Smooth muscle cell (in vitro differentiated cells): ENCODE data around the gene TSSK2. TPM values are rescaled to one million over a fixed set of nuclear protein-coding genes. Genes with fewer than 3 reads are reported as not detected.

Experiments
- DNase-seq: peaks from one replicate; lab custom pipeline; 2025; ENCODE audit not compliant: unreplicated experiment; lab: John Stamatoyannopoulos, UW
- H2AFZ ChIP-seq: fragments of 200-600 bp; sonication (generic); 2 replicates; pipeline ENCODE4 v1.6.0; 2016; ENCODE audit warnings: antibody characterized with exemption, low read depth, mild to moderate bottlenecking
- H3F3A ChIP-seq: fragments of 200-600 bp; sonication (generic); 2 replicates; pipeline ENCODE4 v1.6.0; 2017; ENCODE audit warnings: antibody characterized with exemption, low read depth
- H3K27ac ChIP-seq: fragments of 200-600 bp; sonication (generic); 2 replicates; pipeline ENCODE4 v1.5.1; 2016; ENCODE audit warnings: low read depth, mild to moderate bottlenecking
- H3K27me3 ChIP-seq: fragments of 200-600 bp; sonication (generic); 2 replicates; pipeline ENCODE4 v1.6.1; 2016; ENCODE audit warnings: low read depth, mild to moderate bottlenecking
- H3K36me3 ChIP-seq: fragments of 200-600 bp; sonication (generic); 2 replicates; pipeline ENCODE4 v1.5.1; 2016; ENCODE audit warnings: low read depth
- H3K4me1 ChIP-seq: fragments of 200-600 bp; sonication (generic); 2 replicates; pipeline ENCODE4 v1.5.1; 2016; ENCODE audit warnings: low read depth
- H3K4me2 ChIP-seq: fragments of 200-600 bp; sonication (generic); 2 replicates; pipeline ENCODE4 v1.6.0; 2016; ENCODE audit warnings: mild to moderate bottlenecking
- H3K4me3 ChIP-seq: fragments of 200-600 bp; sonication (generic); 2 replicates; pipeline ENCODE4 v1.5.1; 2016; ENCODE audit warnings: mild to moderate bottlenecking
- H3K79me2 ChIP-seq: fragments of 200-600 bp; sonication (generic); 2 replicates; pipeline ENCODE4 v1.6.0; 2016; ENCODE audit warnings: low read depth, mild to moderate bottlenecking
- H3K9ac ChIP-seq: fragments of 200-600 bp; sonication (generic); 2 replicates; pipeline ENCODE4 v1.6.0; 2016; ENCODE audit warnings: low read depth
- H3K9me3 ChIP-seq: fragments of 200-600 bp; sonication (generic); replicated peaks from 2 replicates; pipeline ENCODE4 v1.5.1; 2016; ENCODE audit warnings: low read depth
- H4K20me1 ChIP-seq: fragments of 200-600 bp; sonication (generic); 2 replicates; pipeline ENCODE4 v1.6.0; 2016; ENCODE audit warnings: low read depth
- WGBS: methylation state at CpG from one replicate; pipeline ENCODE4 v1.1.7; 2016; ENCODE audit warnings: low lambda C conversion rate; 5-methylcytosine and 5-hydroxymethylcytosine counted together
- polyA plus RNA-seq: library from polyadenylated mRNA; unstranded; fragments of >200 nt; fragmentation: Nextera tagmentation; extraction: Ambion mirVana; gene quantifications from 2 replicates; pipeline ENCODE4 v1.2.1, GENCODE V29; 2016
- total RNA-seq: library from RNA; depleted of rRNA; stranded (reverse); fragments of >200 nt; gene quantifications from 2 replicates; pipeline ENCODE4 v1.2.3, GENCODE V29; 2014
- TF ChIP-seq, protein P1 (sequence below): fragments of 200-600 bp; sonication (generic); IDR thresholded peaks from 2 replicates; pipeline ENCODE4 v1.5.1; 2017; ENCODE audit warnings: borderline replicate concordance, mild to moderate bottlenecking, antibody characterized with exemption; ENCODE audit not compliant: insufficient read depth, poor library complexity, severe bottlenecking

Gene TSSK2
- total and polyA plus RNA-seq, 2 experiments from 2014 or later = not detected

DNA sequence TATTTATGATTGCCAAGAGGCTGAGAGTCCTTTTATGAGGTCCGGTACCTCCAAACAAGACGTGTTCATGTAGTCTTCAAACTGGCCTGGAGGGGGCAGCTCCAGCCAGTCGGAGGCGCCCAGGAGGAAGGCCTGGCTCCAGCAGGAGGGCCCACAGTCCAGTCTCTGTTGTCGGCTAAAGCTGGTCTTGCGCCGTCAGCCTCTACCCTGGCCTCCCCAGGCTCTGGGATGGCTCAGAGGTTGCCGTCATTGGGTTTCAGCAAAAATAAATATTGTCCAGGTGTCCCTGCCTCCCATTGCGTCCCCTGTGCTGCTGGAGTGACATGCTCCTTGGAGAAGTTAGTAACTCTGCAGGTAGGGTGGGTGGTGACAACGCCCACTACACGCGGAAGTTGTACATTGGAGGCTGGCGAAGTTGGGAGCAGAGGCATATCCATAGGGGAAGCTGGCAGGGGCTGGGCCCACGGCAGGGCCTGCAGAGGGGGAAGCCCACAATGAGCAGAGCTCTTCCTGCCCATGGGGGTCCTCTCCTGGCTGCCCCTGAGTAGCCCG, 48.5 kb downstream of the TSSK2 start:
- Histone ChIP-seq H3K4me2 (peak overlapping the region; percentile 98), H3K79me2 (peaks cover 22% of the 10 kb centered on the region), H3K9me3 (no peaks in the 10 kb centered on the region), H3K4me3 (peak overlapping the region; percentile 94), H4K20me1 (peaks cover 33% of the 10 kb centered on the region), H2AFZ (no peak overlapping the region), H3K27me3 (no peaks in the 10 kb centered on the region), H3K27ac (no peak overlapping the region), H3K36me3 (no peaks in the 10 kb centered on the region), H3K9ac (no peak overlapping the region), H3F3A (no peaks in the 10 kb centered on the region), H3K4me1 (peaks cover 5% of the 10 kb centered on the region)
- TF ChIP-seq, protein P1, sequence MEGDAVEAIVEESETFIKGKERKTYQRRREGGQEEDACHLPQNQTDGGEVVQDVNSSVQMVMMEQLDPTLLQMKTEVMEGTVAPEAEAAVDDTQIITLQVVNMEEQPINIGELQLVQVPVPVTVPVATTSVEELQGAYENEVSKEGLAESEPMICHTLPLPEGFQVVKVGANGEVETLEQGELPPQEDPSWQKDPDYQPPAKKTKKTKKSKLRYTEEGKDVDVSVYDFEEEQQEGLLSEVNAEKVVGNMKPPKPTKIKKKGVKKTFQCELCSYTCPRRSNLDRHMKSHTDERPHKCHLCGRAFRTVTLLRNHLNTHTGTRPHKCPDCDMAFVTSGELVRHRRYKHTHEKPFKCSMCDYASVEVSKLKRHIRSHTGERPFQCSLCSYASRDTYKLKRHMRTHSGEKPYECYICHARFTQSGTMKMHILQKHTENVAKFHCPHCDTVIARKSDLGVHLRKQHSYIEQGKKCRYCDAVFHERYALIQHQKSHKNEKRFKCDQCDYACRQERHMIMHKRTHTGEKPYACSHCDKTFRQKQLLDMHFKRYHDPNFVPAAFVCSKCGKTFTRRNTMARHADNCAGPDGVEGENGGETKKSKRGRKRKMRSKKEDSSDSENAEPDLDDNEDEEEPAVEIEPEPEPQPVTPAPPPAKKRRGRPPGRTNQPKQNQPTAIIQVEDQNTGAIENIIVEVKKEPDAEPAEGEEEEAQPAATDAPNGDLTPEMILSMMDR = peak; percentile 57
- 38% methylated on average over 15 of the region's 15 CpGs for WGBS
- peak; percentile 53 for DNase-seq

DNA sequence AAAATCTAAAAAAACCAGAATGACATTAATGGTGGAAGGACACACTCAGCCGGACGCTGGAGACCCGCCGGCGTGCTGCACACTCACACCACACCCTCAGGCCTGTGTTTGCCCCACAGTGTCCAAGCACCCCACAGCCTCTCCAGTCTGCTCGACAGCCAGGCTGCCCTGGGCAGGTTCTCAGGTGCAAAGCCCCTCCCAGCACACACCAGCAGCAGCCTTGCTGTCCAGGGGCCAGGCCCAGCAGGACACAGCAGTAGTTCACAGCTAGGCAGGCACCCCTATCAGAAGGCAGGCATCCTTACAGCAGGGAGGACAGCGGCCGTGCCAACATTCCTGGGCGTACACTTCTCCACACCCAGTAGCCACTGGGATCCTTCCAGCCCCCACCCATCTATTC, 49.1 kb downstream of the TSSK2 start:
- Histone ChIP-seq H4K20me1 (peaks cover 26% of the 10 kb centered on the region), H3F3A (no peaks in the 10 kb centered on the region), H3K4me1 (peaks cover 5% of the 10 kb centered on the region), H3K9ac (no peak overlapping the region), H3K4me3 (no peak overlapping the region), H3K9me3 (no peaks in the 10 kb centered on the region), H3K36me3 (no peaks in the 10 kb centered on the region), H3K27ac (no peak overlapping the region), H3K79me2 (peaks cover 17% of the 10 kb centered on the region), H3K27me3 (no peaks in the 10 kb centered on the region), H2AFZ (no peak overlapping the region), H3K4me2 (no peak overlapping the region)
- WGBS = 92% methylated on average over 9 of the region's 9 CpGs
- TF ChIP-seq, protein P1 = no peak
- DNase-seq = no peak

GRCh38 chr22:19180740-19181410, 49.8 kb downstream of the TSSK2 start:
- no peak overlapping the region for H3K9ac ChIP-seq
- no peaks in the 10 kb centered on the region for H3K9me3 ChIP-seq
- no peak overlapping the region for H3K27ac ChIP-seq
- peaks cover 5% of the 10 kb centered on the region for H3K4me1 ChIP-seq
- TF ChIP-seq, protein P1 = no peak
- WGBS = 95% methylated on average over 11 of the region's 11 CpGs
- H3K4me2 ChIP-seq = no peak overlapping the region
- no peaks in the 10 kb centered on the region for H3F3A ChIP-seq
- H3K79me2 ChIP-seq = peaks cover 17% of the 10 kb centered on the region
- H3K36me3 ChIP-seq = no peaks in the 10 kb centered on the region
- peaks cover 20% of the 10 kb centered on the region for H4K20me1 ChIP-seq
- H3K4me3 ChIP-seq = no peak overlapping the region
- DNase-seq = no peak
- H2AFZ ChIP-seq = no peak overlapping the region
- H3K27me3 ChIP-seq = no peaks in the 10 kb centered on the region
